MV-4-11 (cell line): ENCODE results near the gene GLB1L.
A peak's percentile ranks its signal among the peaks of the same experiment; 100 is the strongest.
"Not testable (repeated sequence)": the region's sequence is repeated elsewhere in the genome, so short reads cannot be mapped to it uniquely, and the experiment has no call there.

ENCODE experiments used
- DNase-seq: peaks from one replicate; lab custom pipeline; 2025; lab: John Stamatoyannopoulos, UW

Gene GLB1L

DNA sequence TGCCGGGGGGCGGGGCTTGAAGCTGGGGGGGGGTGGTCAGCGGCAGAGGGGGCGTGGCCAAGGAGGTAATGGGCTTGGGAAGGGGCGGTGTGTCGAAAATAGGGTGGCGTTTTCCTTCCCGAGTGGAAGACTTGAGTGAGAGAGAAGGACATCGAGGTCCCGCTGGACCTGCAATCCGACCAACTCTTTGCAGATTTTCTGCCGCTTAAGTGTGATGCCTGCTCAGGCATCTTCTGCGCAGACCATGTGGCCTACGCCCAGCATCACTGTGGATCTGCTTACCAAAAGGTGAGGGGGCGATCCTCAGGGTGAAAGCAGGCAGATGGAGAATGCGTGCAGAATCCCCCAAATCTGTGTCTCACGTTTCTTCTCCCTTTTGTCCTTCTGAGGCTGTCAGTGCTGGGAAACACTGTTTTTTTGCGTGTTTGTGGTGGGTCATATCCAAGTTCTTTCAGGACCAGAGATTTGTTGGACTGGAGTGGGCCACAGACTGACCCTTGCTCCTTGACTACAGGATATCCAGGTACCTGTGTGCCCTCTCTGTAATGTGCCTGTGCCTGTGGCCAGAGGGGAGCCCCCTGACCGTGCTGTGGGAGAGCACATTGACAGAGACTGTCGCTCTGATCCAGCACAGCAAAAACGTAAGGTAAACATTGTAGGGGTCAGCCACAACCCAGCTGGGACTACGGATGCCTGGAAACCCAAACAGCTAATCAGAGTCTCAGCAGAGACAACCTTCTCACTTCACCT is 37.9 kb downstream of the GLB1L start:
- DNase-seq, result no peak

DNA sequence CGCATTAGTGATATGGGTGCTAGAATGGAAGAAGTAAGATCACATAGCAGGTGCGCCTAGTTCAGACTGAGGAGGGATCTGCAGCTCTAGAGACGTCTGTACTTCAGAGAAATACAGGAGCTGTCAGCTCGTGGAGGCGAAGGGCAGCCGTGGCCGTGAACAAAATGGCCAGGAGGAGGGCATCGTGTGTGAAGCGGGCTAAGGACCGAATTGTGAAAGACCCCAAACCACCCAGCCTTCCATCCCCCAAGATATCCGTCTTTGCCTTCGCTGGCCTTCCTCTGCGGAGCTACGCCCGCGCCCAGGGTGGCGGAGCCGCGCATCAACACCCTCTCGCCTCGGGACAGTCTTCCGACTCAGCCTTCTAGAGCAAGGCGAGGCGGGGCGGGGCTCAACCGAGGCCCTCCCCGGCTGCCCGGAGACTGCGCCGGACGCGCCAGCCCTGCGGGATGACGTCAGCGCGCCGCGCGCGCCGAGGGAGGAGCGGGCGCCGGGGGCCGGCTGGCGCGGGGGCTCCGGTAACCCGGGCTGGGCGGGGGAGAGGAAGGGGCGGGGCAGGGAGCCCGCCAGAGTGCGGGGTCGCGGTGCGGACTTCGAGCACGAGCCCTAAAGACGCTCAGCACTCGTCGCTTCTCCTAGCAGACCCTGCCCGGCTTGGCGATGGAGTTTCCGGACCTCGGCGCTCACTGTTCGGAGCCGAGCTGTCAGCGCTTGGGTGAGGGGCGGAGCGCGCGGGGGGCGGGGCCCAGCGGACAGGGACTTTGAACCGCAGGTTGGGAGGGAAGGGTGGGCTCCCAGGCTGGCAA is 38.7 kb downstream of the GLB1L start, which contains the start of gene ZFAND2B:
Gene ZFAND2B (plus strand): TSS at position 455 of the 806 bp plus-strand sequence. CDS start 206 bp downstream, at position 661.
- peak; percentile 86 for DNase-seq

DNA sequence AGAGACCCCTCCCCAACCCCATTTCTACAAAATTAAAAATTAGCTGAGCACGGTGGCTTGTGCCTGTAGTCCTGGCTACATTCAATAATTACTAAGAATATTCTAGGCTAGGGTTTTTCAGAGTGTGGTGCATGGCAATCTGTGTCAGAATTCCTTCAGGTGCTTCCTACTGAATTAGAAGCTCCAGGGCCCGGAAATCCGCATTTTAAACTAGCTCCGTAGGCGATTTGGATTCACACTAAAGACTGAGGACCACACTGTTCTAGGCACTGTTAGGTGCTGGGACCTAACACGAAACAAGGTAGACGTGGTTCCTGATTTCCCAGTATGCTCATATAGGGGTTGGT is 39.3 kb downstream of the GLB1L start:
- DNase-seq, result no peak

DNA sequence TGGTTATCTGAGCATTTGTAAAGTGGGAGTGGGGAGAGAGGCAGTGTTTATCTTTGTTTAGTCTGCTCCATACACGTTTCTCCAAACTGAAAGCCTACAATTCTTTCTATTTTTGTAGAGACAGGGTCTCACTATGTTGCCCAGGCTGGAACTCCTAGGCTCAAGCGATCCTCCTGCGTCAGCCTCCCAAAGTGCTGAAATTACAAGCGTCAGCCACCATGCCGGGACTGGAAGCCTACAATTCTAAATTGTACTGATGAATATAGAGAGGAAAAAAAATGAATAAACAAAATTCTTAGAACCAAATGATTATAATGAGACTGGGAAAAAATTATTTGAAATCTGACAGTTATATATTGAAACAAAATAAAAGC is 40.1 kb downstream of the GLB1L start:
- DNase-seq, result no peak

DNA sequence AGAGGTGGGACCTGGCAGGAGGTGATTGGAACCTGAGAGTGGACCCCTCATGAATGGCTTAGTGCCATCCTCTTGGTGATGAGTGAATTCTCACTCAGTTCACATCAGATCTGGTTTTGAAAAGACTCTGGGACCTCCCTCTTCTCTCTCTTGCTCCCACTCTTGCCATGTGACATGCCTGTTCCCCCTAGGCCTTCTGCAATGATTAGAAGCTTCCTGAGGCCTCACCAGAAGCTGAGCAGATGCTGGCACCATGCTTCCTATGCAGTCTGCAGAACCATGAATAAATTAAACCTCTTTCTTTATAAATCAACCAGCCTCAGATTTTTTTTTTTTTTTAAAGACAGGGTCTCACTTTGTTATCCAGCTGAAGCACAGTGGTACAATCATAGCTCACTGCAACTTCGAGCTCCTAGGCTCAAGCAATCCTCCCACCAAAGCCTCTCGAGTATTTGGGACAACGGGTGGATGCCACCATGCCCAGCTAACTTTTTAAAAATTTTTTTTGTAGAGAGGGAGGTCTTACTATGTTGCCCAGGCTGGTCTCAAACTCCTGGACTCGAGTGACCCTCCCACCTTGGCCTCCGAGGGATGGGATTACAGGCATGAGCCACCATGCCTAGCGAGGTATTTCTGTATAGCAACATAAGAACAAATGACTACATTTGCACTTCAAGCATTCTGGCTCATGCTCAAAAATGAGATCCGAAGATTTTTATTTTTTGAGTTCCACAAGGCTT is 40.6 kb downstream of the GLB1L start:
- DNase-seq, result no peak

DNA sequence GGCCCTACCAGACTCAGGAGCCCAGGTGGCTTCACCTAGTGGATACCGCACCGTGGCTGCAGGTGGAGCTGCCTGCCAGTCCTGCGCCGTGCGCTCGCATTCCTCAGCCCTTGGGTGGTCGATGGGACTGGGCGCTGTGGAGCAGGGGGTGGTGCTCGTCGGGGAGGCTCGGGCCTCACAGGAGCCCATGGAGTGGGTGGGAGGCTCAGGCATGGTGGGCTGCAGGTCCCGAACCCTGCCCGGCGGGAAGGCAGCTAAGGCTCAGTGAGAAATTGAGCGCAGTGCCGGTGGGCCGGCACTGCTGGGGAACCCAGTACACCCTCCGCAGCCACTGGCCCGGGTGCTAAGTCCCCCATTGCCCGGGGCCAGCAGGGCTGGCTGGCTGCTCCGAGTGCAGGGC is 43.9 kb downstream of the GLB1L start:
- not testable (repeated sequence) for DNase-seq

DNA sequence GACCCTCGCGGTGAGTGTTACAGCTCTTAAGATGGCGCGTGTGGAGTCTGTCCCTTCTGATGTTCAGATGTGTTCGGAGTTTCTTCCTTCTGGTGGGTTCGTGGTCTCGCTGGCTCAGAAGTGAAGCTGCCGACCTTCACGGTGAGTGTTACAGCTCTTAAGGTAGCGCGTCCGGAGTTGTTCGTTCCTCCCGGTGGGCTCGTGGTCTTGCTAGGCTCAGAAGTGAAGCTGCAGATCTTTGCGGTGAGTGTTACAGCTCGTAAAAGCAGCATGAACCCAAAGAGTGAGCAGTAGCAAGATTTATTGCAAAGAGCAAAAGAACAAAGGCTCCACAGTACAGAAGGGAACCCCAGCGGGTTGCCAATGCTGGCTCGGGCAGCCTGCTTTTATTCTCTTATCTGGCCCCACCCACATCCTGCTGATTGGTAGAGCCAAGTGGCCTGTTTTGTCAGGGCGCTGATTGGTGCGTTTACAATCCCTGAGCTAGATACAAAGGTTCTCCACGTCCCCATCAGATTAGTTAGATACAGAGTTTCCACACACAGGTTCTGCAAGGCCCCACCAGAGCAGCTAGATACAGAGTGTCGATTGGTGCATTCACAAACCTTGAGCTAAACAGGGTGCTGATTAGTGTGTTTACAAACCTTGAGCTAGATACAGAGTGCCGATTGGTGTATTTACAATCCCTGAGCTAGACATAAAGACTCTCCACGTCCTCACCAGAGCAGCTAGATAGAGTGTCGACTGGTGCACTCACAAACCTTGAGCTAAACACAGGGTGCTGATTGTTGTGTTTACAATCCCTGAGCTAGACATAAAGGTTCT is 44.5 kb downstream of the GLB1L start:
- DNase-seq, result not testable (repeated sequence)

DNA sequence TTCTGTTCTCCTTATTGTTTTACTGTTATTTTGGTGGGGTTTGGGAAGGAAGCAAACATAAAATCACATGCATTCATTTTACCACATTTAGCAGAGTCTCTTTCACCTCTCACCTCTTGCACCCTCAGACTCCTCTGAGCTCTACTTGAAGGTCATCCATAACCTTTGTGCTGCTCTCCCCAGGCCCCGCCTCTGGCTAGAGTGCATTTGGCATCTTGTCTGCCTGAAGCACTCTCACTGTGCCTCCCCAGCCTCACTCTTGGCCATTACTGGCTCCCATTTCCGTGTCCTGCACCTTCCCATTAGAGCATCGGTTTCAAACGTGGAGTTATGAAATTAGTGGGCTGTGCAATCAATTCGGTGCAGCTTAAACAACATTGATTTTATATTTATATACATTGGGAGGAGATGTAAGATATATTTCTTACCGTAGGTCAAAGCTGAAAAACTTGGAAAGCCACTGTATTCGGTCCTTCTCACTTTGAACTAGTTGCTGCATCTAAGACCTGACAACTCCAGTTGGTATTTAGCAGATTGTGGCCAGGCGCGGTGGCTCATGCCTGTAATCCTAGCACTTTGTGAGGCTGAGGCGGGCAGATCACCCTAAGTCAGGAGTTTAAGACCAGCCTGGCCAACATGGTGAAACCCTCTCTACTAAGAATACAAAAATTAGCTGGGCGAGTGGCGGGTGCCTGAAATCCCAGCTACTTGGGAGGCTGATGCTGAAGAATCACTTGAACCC is 45.6 kb downstream of the GLB1L start:
- no peak for DNase-seq

DNA sequence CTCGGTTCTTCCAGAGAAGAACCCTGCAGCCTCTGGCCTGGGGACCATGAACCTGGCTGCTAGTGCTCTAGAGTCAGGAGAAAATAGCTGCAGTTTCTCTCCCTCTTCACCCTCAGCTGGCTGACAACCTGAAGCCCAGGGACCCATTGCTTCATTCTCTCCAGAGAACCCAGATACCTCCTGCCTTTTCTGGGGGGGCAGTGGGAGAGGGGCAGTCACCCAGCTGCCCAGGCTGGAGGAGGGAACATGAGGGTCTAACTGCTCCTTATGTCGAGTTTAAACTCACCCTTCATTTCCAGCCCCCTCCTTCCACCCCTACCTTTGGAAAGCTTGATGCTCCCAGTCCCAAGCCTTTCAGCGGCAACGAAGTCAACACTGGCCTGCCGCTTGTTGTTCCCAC is 46.3 kb downstream of the GLB1L start:
- DNase-seq, result no peak

DNA sequence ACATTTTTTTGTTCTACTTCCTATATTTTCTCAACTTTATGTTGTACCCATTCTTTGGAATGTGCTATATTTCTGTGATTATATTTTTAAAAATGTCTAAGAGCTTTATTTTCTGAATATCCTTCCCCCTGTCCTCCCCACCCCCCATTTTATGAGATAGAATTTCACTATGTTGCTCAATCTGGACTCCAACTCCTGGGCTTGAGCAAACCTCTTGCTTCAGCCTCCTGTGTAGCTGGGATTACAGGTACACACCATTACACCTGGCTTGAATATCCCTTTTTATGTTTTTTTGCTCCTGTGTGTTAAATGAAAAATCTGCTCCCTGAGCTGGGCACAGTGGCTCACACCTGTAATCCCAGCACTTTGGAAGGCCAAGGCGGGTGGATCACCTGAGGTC is 47.9 kb downstream of the GLB1L start:
- no peak for DNase-seq

DNA sequence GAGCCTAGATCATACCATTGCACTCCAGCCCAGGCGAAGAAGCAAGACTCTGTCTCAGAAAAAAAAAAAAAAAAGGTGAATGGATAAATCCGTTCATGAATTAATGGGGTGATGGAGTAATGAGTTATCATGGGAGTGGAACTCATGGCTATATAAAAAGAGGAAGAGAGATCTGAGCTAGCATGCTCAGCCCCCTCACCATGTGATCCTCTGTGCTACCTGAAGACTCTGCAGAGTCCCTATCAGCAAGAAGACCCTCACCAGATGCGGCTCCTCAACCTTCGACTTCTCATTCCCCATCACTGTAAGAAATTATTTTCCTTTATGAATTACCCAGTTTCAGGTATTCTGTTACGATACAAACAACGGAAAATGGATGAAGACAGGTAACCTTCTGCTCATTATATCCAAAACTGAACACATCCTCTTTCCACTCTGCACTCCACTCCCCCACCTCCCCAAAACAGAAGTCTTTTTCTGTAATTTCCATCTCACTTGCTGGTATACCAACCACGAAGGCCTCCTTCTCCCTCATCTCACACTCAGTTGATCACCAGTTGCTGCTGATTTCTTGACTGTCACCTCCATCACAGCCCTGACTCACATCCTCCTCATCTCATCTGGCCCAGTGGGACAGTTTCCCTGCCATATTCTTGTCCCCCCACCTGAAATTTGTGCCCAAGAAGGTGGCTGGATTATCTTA is 58.3 kb downstream of the GLB1L start:
- no peak for DNase-seq
